Subcutaneous adipose tissue (tissue), 4 donors: ENCODE measurements around the gene TMEM119. TPM values are rescaled to one million over a fixed set of nuclear protein-coding genes. Genes with fewer than 3 reads are reported as not detected.

Source experiments
- total RNA-seq, 4 donors: library from RNA; depleted of rRNA; stranded (reverse); fragments of >200 nt; gene quantifications; one replicate each; pipeline ENCODE4 v1.1.0, GENCODE V29; 2016
- TF ChIP-seq, protein P1 (sequence below): fragments of 450-650 bp; IDR thresholded peaks from one replicate; pipeline ENCODE4 v1.5.1; 2016; ENCODE audit warnings: low read depth, mild to moderate bottlenecking, control low read depth, antibody characterized with exemption, moderate library complexity

TMEM119 gene
- total RNA-seq, 4 donors from 2014 or later, result 7.8 to 20.5 (median 12.1) TPM

DNA sequence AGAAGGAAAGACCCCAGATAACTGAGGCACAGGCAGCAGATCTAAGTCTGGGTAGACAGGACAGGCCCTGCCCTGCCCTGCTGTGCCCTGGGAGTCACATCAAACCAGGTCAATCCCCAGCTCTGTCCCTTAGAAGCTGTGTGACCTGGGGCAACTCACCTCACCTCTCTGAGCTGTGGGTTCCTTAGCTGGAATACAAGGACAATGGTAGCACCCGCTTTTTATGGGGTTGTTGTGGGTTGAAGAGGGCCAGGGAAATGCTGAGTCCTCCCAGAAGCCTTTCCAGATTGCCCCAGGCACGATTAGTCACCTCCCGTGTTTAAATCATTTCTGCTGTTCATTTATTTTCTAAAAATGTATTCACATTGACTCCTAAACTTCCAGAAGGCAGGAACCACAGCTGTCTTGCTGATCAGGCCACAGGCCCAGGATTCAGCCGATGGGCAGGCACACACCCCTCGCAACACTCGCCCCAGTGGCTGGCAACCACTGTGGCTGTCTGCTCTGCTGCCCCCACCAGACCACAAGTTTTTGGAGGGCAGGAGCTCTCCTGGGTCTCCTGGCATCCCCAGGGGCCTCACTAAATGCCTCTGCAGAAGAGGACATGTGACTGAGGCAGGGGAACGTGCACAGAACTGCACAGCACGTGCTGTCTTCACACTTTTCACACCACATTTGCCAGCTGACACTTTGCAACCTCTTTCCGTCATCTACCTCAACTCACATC is 32.8 kb upstream of the TMEM119 start:
- TF ChIP-seq, protein P1, sequence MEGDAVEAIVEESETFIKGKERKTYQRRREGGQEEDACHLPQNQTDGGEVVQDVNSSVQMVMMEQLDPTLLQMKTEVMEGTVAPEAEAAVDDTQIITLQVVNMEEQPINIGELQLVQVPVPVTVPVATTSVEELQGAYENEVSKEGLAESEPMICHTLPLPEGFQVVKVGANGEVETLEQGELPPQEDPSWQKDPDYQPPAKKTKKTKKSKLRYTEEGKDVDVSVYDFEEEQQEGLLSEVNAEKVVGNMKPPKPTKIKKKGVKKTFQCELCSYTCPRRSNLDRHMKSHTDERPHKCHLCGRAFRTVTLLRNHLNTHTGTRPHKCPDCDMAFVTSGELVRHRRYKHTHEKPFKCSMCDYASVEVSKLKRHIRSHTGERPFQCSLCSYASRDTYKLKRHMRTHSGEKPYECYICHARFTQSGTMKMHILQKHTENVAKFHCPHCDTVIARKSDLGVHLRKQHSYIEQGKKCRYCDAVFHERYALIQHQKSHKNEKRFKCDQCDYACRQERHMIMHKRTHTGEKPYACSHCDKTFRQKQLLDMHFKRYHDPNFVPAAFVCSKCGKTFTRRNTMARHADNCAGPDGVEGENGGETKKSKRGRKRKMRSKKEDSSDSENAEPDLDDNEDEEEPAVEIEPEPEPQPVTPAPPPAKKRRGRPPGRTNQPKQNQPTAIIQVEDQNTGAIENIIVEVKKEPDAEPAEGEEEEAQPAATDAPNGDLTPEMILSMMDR, result no peak

- TF ChIP-seq, protein P1, result no peak
These were observed 32.1 kb upstream of the TMEM119 start for GRCh38 chr12:108629824-108630476.

- TF ChIP-seq, protein P1, result no peak
These were observed 31.3 kb upstream of the TMEM119 start for GRCh38 chr12:108629151-108629550.

GRCh38 chr12:108627134-108627920 is 29.4 kb upstream of the TMEM119 start:
- TF ChIP-seq, protein P1, result no peak

- TF ChIP-seq, protein P1, result no peak
These were observed 27.3 kb upstream of the TMEM119 start for GRCh38 chr12:108625228-108625627.

DNA sequence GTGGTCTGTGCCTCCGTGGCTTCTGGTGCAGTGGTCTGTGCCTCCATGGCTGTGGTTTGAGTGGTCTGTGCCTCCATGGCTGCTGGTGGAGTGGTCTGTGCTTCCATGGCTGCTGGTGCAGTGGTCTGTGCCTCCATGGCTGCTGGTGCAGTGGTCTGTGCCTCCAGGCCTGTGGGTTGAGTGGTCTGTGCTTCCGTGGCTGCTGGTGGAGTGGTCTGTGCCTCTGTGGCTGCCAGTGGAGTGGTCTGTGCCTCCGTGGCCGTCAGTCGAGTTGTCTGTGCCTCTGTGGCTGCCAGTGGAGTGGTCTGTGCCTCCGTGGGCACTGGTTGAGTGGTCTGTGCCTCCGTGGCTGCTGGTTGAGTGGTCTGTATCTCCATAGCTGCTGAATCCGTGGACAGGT is 25.7 kb upstream of the TMEM119 start:
- TF ChIP-seq, protein P1, result no peak
